Endothelial cell (in vitro differentiated cells): ENCODE data around the gene CA6. TPM values are rescaled to one million over a fixed set of nuclear protein-coding genes. Genes with fewer than 3 reads are reported as not detected.
A peak's percentile ranks its signal among the peaks of the same experiment; 100 is the strongest.

Experiments used
- DNase-seq: peaks from one replicate; pipeline ENCODE4 v3.0.0; 2021; ENCODE audit warnings: low spot score
- H3K27ac Mint-ChIP-seq: one replicate; pipeline ENCODE4 v1.8.0; 2021; ENCODE audit warnings: mixed read lengths, inconsistent platforms; ENCODE audit not compliant: unreplicated experiment
- H3K27me3 Mint-ChIP-seq: one replicate; pipeline ENCODE4 v1.8.0; 2021; ENCODE audit warnings: mild to moderate bottlenecking, moderate library complexity, mixed read lengths, inconsistent platforms; ENCODE audit not compliant: unreplicated experiment
- H3K36me3 Mint-ChIP-seq: one replicate; pipeline ENCODE4 v1.8.0; 2021; ENCODE audit warnings: mild to moderate bottlenecking, low read depth, mixed read lengths, inconsistent platforms; ENCODE audit not compliant: unreplicated experiment
- H3K4me1 Mint-ChIP-seq: one replicate; pipeline ENCODE4 v1.8.0; 2021; ENCODE audit warnings: mild to moderate bottlenecking, mixed read lengths, inconsistent platforms; ENCODE audit not compliant: unreplicated experiment
- H3K4me3 Mint-ChIP-seq: one replicate; pipeline ENCODE4 v1.8.0; 2021; ENCODE audit warnings: mild to moderate bottlenecking, mixed read lengths, inconsistent platforms; ENCODE audit not compliant: unreplicated experiment
- H3K9me3 Mint-ChIP-seq: one replicate; pipeline ENCODE4 v1.8.0; 2021; ENCODE audit warnings: mixed read lengths, inconsistent platforms; ENCODE audit not compliant: unreplicated experiment
- CTCF ChIP-seq: fragments of 200-600 bp; sonication (generic); IDR thresholded peaks from one replicate; pipeline ENCODE4 v1.5.0; 2021; ENCODE audit warnings: antibody characterized with exemption; ENCODE audit not compliant: unreplicated experiment
- total RNA-seq: library from RNA; stranded (reverse); fragmentation: NEBNext Ultra II Directional; extraction: Animal tissue kit (Norgen Biotek cat#: 25700); gene quantifications from one replicate; pipeline ENCODE4 v1.2.1, GENCODE V29; 2021; ENCODE audit not compliant: unreplicated experiment

Gene CA6
- total RNA-seq, 1 donor from 2014 or later = 2.5 TPM

- H3K27me3 Mint-ChIP-seq = peaks cover 7% of the 10 kb centered on the region
- TF ChIP-seq CTCF = no peak
- no peaks in the 10 kb centered on the region for H3K9me3 Mint-ChIP-seq
- DNase-seq = no peak
- H3K27ac Mint-ChIP-seq = no peak overlapping the region
- H3K36me3 Mint-ChIP-seq = no peaks in the 10 kb centered on the region
- H3K4me3 Mint-ChIP-seq = no peak overlapping the region
- H3K4me1 Mint-ChIP-seq = no peaks in the 10 kb centered on the region
Observed at GRCh38 chr1:9005395-9005708, 59.7 kb downstream of the CA6 start.

GRCh38 chr1:9006956-9007615, 61.4 kb downstream of the CA6 start:
- Mint-ChIP-seq H3K4me3 (no peak overlapping the region), H3K9me3 (no peaks in the 10 kb centered on the region), H3K27ac (no peak overlapping the region), H3K4me1 (peaks cover 5% of the 10 kb centered on the region), H3K27me3 (peaks cover 10% of the 10 kb centered on the region), H3K36me3 (no peaks in the 10 kb centered on the region)
- DNase-seq = no peak
- no peak for TF ChIP-seq CTCF

GRCh38 chr1:9008236-9008635, 62.6 kb downstream of the CA6 start:
- H3K4me1 Mint-ChIP-seq = peaks cover 5% of the 10 kb centered on the region

DNA sequence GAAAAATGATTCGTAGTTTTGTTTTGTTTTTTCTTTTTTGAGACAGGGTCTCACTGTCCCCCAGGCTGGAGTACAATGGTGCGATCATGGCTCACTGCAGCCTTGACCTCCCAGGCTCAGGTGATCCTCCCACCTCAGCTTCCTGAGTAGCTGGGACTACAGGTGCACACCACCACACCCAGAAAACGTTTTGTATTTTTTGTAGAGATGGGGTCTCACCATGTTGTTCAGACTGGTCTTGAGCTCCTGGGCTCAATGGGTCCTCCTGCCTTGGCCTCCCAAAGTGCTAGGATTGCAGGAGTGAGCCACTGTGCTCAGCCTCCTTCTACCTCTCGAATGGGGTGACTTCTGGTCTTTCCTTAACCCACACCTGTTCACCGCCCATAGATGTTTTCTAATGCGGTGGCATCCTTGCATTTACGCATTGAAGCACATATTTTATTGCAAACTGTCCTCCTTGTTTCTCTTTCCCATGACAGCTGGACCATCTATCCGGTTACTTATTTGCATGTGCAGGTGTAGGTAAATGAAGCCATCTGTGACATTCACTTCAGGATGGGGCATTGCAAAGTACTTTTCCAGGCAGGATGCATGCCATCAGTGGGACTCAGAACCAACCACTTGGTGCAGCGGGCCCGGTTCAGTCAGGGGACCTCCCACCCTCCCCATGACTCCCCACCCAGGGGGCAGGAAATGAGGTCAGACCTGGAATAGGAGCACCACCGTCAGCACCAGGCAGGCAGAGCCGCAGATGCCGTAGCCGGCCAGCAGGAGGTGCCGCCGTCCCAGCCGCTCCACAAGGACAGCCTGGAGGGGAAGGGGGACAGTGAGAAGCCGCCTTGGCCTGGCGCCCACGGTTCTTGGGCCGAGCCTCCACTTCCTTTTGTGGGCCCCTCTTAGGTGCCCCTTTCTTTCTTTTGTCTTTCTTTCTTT, 64.0 kb downstream of the CA6 start:
- Mint-ChIP-seq H3K36me3 (no peaks in the 10 kb centered on the region), H3K4me3 (no peak overlapping the region), H3K4me1 (peaks cover 5% of the 10 kb centered on the region), H3K27ac (no peak overlapping the region), H3K27me3 (peaks cover 8% of the 10 kb centered on the region), H3K9me3 (no peaks in the 10 kb centered on the region)
- peak; percentile 59 for TF ChIP-seq CTCF
- DNase-seq = peak; percentile 64

More at GRCh38 chr1:9008236-9008635, 62.6 kb downstream of the CA6 start:
- no peaks in the 10 kb centered on the region for H3K9me3 Mint-ChIP-seq
- DNase-seq = no peak
- H3K36me3 Mint-ChIP-seq = no peaks in the 10 kb centered on the region
- H3K27me3 Mint-ChIP-seq = peaks cover 10% of the 10 kb centered on the region
- no peak for TF ChIP-seq CTCF
- H3K4me3 Mint-ChIP-seq = no peak overlapping the region
- H3K27ac Mint-ChIP-seq = no peak overlapping the region
